NCI-H226 (cell line): Measurements from ENCODE around the gene DPH1.

ENCODE experiments used
- DNase-seq: peaks from one replicate; pipeline ENCODE4 v3.0.0-alpha.2; 2015

DPH1 gene

GRCh38 chr17:2063261-2064146 is 33.6 kb downstream of the DPH1 start:
- no peak for DNase-seq

- DNase-seq: no peak
Measured at GRCh38 chr17:2064147-2064489, 34.2 kb downstream of the DPH1 start.

GRCh38 chr17:2064520-2064971 is 34.6 kb downstream of the DPH1 start:
- DNase-seq: no peak

- DNase-seq: no peak
Measured at GRCh38 chr17:2064980-2065785, 35.2 kb downstream of the DPH1 start.

GRCh38 chr17:2065949-2066400 is 36.0 kb downstream of the DPH1 start:
- DNase-seq: no peak

GRCh38 chr17:2067048-2067561 is 37.2 kb downstream of the DPH1 start:
- no peak for DNase-seq

- DNase-seq: no peak
Measured at GRCh38 chr17:2067608-2068024, 37.7 kb downstream of the DPH1 start.

- no peak for DNase-seq
Measured at GRCh38 chr17:2068031-2068518, 38.1 kb downstream of the DPH1 start.

- no peak for DNase-seq
Measured at GRCh38 chr17:2068519-2069051, 38.6 kb downstream of the DPH1 start.

GRCh38 chr17:2070241-2071023 is 40.5 kb downstream of the DPH1 start:
- no peak for DNase-seq

GRCh38 chr17:2071024-2071385 is 41.1 kb downstream of the DPH1 start:
- DNase-seq: no peak

GRCh38 chr17:2071455-2072281 is 41.7 kb downstream of the DPH1 start:
- DNase-seq: no peak

- no peak for DNase-seq
Measured at GRCh38 chr17:2074919-2075318, 45.0 kb downstream of the DPH1 start.

GRCh38 chr17:2075336-2076086 is 45.6 kb downstream of the DPH1 start:
- no peak for DNase-seq

GRCh38 chr17:2076087-2076984 is 46.4 kb downstream of the DPH1 start:
- no peak for DNase-seq

GRCh38 chr17:2077040-2077439 is 47.1 kb downstream of the DPH1 start:
- DNase-seq: no peak

GRCh38 chr17:2081564-2081963 is 51.6 kb downstream of the DPH1 start:
- peak; percentile 67 for DNase-seq

- DNase-seq: no peak
Measured at GRCh38 chr17:2082003-2082781, 52.2 kb downstream of the DPH1 start.

GRCh38 chr17:2083613-2084035 is 53.7 kb downstream of the DPH1 start:
- DNase-seq: no peak
